ENCODE results near the gene ZNF117.

- no peak for TF ChIP-seq CTCF (IDR thresholded peaks at IDR 0.05; ENCODE audit: low read depth, low read length)
- no peak for TF ChIP-seq POLR2A (IDR thresholded peaks at IDR 0.05; ENCODE audit: extremely low read depth, insufficient read length)
- no peak for TF ChIP-seq MYC (IDR thresholded peaks at IDR 0.05; ENCODE audit: low read depth, low read length)
These were observed 12.2 kb downstream of the ZNF117 start for GRCh38 chr7:64978497-64979203.
